ENCODE results near the gene IFNGR1. TPM values are rescaled to one million over a fixed set of nuclear protein-coding genes. Genes with fewer than 3 reads are reported as not detected.

Gene IFNGR1
- total and polyA plus RNA-seq, 2 experiments from 2014 or later: 22.8 to 23.2 TPM

- TF ChIP-seq STAT1 (IDR thresholded peaks at IDR 0.05; ENCODE audit: unreplicated experiment) (no peak), ZNF114 (CRISPR knock-in tag; IDR thresholded peaks at IDR 0.05) (no peak), JUNB (IDR thresholded peaks at IDR 0.05; ENCODE audit: unreplicated experiment) (no peak), CREB1 (CRISPR knock-in tag; IDR thresholded peaks at IDR 0.05; ENCODE audit: low read depth) (no peak), NANOG (IDR thresholded peaks at IDR 0.05; ENCODE audit: borderline replicate concordance) (no peak)
Observed at GRCh38 chr6:137230956-137231555, 11.9 kb upstream of the IFNGR1 start (continued).

- 0 out of 2 replicates have a peak, but pooled peaks cover under 1% of the 10 kb centered on the region for H3K9me2 ChIP-seq (ENCODE audit: insufficient read depth)
- Mint-ChIP-seq H3K4me1 (no peaks in the 10 kb centered on the region; the same call in 2 of the 3 replicates), H3K36me3 (ENCODE audit: low read depth) (no peaks in the 10 kb centered on the region), H3K27me3 (ENCODE audit: insufficient read depth, low read depth, poor library complexity) (no peaks in the 10 kb centered on the region), H3K9me3 (no peaks in the 10 kb centered on the region), H3K27ac (no peak overlapping the region), H3K4me3 (no peak overlapping the region)
- no peak overlapping the region for H3K27ac ChIP-seq (ENCODE audit: low read depth)
- H3F3A ChIP-seq (replicated peaks; ENCODE audit: low read depth): no peaks in the 10 kb centered on the region
- no peaks in the 10 kb centered on the region for H3K27me3 ChIP-seq (ENCODE audit: insufficient read depth)
- H3K36me3 ChIP-seq (ENCODE audit: insufficient read depth): no peaks in the 10 kb centered on the region
- H2AFZ ChIP-seq: no peak overlapping the region
- no peak for DNase-seq (ENCODE audit: low spot score)
- no peaks in the 10 kb centered on the region for H3K79me2 ChIP-seq (replicated peaks; ENCODE audit: insufficient read depth)
- no peaks in the 10 kb centered on the region; the same call in 1 of the 2 replicates for H3K4me1 ChIP-seq (ENCODE audit: insufficient read depth)
- H4K20me1 ChIP-seq (replicated peaks; ENCODE audit: insufficient read depth): no peaks in the 10 kb centered on the region
- TF ChIP-seq NANOG (IDR thresholded peaks at IDR 0.05; ENCODE audit: borderline replicate concordance) (no peak), POLR2AphosphoS5 (IDR thresholded peaks at IDR 0.05; ENCODE audit: low read depth) (no peak), STAT1 (IDR thresholded peaks at IDR 0.05; ENCODE audit: unreplicated experiment) (no peak), EZH2phosphoT487 (IDR thresholded peaks at IDR 0.05; ENCODE audit: unreplicated experiment) (no peak), ETS1 (IDR thresholded peaks at IDR 0.05) (no peak), ZNF462 (CRISPR knock-in tag; IDR thresholded peaks at IDR 0.05) (no peak)
- no peak for ATAC-seq
- H3K4me2 ChIP-seq: no peak overlapping the region
- no peak overlapping the region for H3K4me3 ChIP-seq
Observed at GRCh38 chr6:137230547-137230946, 11.4 kb upstream of the IFNGR1 start.
